SHP77 (cell line): ENCODE results near the gene C13orf46.

ENCODE experiments used
- DNase-seq, 2 experiments: peaks; one replicate each; lab custom pipeline; 2025; lab: John Stamatoyannopoulos, UW

C13orf46 gene

GRCh38 chr13:114009590-114010400 is 35.9 kb upstream of the C13orf46 start:
- DNase-seq, result no peak

GRCh38 chr13:114008964-114009589 is 35.2 kb upstream of the C13orf46 start:
- no peak for DNase-seq

GRCh38 chr13:114007566-114007965 is 33.7 kb upstream of the C13orf46 start:
- no peak for DNase-seq

GRCh38 chr13:114005206-114005724 is 31.4 kb upstream of the C13orf46 start:
- DNase-seq, result no peak

- no peak for DNase-seq
These were observed 30.7 kb upstream of the C13orf46 start for GRCh38 chr13:114004420-114005205.

- no peak for DNase-seq
These were observed 29.0 kb upstream of the C13orf46 start for GRCh38 chr13:114002771-114003321.

GRCh38 chr13:114002009-114002544 is 28.2 kb upstream of the C13orf46 start:
- no peak for DNase-seq

GRCh38 chr13:114001331-114002008 is 27.6 kb upstream of the C13orf46 start:
- no peak for DNase-seq

GRCh38 chr13:114000151-114001040 is 26.5 kb upstream of the C13orf46 start:
- no peak for DNase-seq

- no peak for DNase-seq
These were observed 25.7 kb upstream of the C13orf46 start for GRCh38 chr13:113999618-113999910.

GRCh38 chr13:113998781-113999617 is 25.1 kb upstream of the C13orf46 start:
- DNase-seq, result no peak

- DNase-seq, result no peak
These were observed 24.2 kb upstream of the C13orf46 start for GRCh38 chr13:113997845-113998751.

- DNase-seq, result no peak
These were observed 23.3 kb upstream of the C13orf46 start for GRCh38 chr13:113996912-113997745.

GRCh38 chr13:113996081-113996911 is 22.4 kb upstream of the C13orf46 start:
- no peak for DNase-seq

- DNase-seq, result no peak
These were observed 21.2 kb upstream of the C13orf46 start for GRCh38 chr13:113995051-113995601.

- no peak for DNase-seq
These were observed 18.6 kb upstream of the C13orf46 start for GRCh38 chr13:113992276-113993005.
